OCI-LY3 (cell line): ENCODE results near the gene SLC1A7.

Experiments used
- EZH2phosphoT487 ChIP-seq: fragments of 200-600 bp; shearing (Covaris generic); IDR thresholded peaks from 2 replicates; pipeline ENCODE4 v1.6.1; 2018; ENCODE audit warnings: antibody characterized with exemption, mixed run types, low read depth
- TF ChIP-seq, protein P1 (sequence below): fragments of 200-600, 300-600 bp; sonication (generic); IDR thresholded peaks from 2 replicates; pipeline ENCODE4 v1.5.1; 2014; ENCODE audit warnings: antibody characterized with exemption, low read length, low read depth

DNA sequence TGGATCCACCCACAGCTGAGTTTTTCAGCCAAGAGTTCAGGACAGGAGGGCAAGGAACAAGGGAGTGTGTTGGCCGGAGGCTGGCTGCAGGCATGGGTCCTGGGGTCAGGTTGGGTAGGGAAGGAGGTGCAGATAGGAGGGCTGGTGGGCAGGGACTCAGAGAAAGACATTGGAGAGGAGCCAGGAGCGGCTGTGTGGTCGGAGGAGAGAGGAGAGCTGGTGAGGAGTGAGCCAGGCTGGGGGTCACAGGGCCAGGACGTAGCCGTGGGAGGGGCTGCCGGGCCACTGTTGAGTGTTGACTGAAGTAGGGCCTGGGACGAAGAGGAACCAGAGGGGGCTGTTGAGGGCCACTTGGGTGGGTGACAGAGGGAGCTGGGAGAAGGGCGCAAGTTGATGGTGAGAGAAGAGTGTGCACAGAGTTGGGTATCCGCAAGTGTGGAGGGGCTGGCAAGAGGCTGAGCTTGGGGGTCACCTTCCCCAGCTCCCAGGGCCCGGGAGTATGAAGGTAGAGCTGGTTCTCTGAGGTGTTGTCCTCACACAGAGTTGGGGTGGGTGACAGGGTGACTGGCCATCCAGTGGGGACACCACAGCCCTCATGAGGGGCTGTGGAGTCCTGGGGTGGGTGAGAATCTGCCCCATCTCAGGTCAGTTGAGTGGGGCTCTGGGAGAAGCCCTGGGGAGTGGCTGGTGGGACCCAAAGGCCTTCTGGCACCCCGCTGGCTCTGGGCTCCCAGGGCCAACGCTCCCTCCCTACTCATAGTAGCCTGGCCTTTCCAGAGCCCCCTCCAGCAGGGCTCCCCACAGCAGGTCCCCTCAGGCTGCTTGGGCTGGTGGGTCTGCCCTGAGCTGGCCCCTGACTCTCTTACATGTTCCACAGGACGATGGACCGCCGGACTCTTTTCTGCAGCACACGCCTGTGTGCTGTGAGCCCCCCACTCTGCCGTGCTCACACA, 58.5 kb downstream of the SLC1A7 start:
- TF ChIP-seq, protein P1, sequence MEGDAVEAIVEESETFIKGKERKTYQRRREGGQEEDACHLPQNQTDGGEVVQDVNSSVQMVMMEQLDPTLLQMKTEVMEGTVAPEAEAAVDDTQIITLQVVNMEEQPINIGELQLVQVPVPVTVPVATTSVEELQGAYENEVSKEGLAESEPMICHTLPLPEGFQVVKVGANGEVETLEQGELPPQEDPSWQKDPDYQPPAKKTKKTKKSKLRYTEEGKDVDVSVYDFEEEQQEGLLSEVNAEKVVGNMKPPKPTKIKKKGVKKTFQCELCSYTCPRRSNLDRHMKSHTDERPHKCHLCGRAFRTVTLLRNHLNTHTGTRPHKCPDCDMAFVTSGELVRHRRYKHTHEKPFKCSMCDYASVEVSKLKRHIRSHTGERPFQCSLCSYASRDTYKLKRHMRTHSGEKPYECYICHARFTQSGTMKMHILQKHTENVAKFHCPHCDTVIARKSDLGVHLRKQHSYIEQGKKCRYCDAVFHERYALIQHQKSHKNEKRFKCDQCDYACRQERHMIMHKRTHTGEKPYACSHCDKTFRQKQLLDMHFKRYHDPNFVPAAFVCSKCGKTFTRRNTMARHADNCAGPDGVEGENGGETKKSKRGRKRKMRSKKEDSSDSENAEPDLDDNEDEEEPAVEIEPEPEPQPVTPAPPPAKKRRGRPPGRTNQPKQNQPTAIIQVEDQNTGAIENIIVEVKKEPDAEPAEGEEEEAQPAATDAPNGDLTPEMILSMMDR = no peak
- no peak for TF ChIP-seq EZH2phosphoT487
